ENCODE results near the gene MTHFD1L.

The MTHFD1L gene

GRCh38 chr6:151068761-151069312, 203.3 kb downstream of the MTHFD1L start:
- Histone ChIP-seq H3K4me1 (ENCODE audit: insufficient read depth, low read length, poor library complexity, severe bottlenecking) (no peaks in the 10 kb centered on the region), H3K4me2 (ENCODE audit: low read depth, low read length, poor library complexity, severe bottlenecking) (no peak overlapping the region)
- no peak for TF ChIP-seq EZH2phosphoT487 (IDR thresholded peaks at IDR 0.05; ENCODE audit: borderline replicate concordance)
- no peak for TF ChIP-seq CTCF (conservative IDR thresholded peaks at IDR 0.05; ENCODE audit: low read length)

GRCh38 chr6:151069641-151070040, 204.1 kb downstream of the MTHFD1L start:
- Histone ChIP-seq H2AFZ (ENCODE audit: low read length) (no peak overlapping the region), H3K9ac (ENCODE audit: low read depth, low read length, poor library complexity, severe bottlenecking) (no peak overlapping the region), H3K9me2 (replicated peaks; ENCODE audit: low read depth, low read length) (no peaks in the 10 kb centered on the region), H4K20me1 (ENCODE audit: insufficient read depth, low read length, poor library complexity, severe bottlenecking) (no peaks in the 10 kb centered on the region), H3K4me3 (ENCODE audit: low read length, poor library complexity, severe bottlenecking) (no peak overlapping the region), H3K4me1 (ENCODE audit: insufficient read depth, low read length, poor library complexity, severe bottlenecking) (no peaks in the 10 kb centered on the region), H3F3A (ENCODE audit: low read depth) (no peaks in the 10 kb centered on the region), H3K79me2 (ENCODE audit: insufficient read depth, low read length) (no peaks in the 10 kb centered on the region), H3K27me3 (ENCODE audit: insufficient read depth, low read length, poor library complexity, severe bottlenecking) (no peaks in the 10 kb centered on the region), H3K36me3 (ENCODE audit: insufficient read depth, low read length) (peaks cover 7% of the 10 kb centered on the region; the same call in 1 of the 2 replicates), H3K9me3 (ENCODE audit: insufficient read depth, low read depth, low read length) (no peaks in the 10 kb centered on the region), H3K4me2 (ENCODE audit: low read depth, low read length, poor library complexity, severe bottlenecking) (no peak overlapping the region)
- no peak for TF ChIP-seq EZH2phosphoT487 (IDR thresholded peaks at IDR 0.05; ENCODE audit: borderline replicate concordance)
- no peak for TF ChIP-seq CTCF (conservative IDR thresholded peaks at IDR 0.05; ENCODE audit: low read length)

More at GRCh38 chr6:151068761-151069312, 203.3 kb downstream of the MTHFD1L start:
- Histone ChIP-seq H3K27me3 (ENCODE audit: insufficient read depth, low read length, poor library complexity, severe bottlenecking) (no peaks in the 10 kb centered on the region), H3K9ac (ENCODE audit: low read depth, low read length, poor library complexity, severe bottlenecking) (no peak overlapping the region), H3K9me2 (replicated peaks; ENCODE audit: low read depth, low read length) (no peaks in the 10 kb centered on the region), H4K20me1 (ENCODE audit: insufficient read depth, low read length, poor library complexity, severe bottlenecking) (no peaks in the 10 kb centered on the region), H3K36me3 (ENCODE audit: insufficient read depth, low read length) (peaks cover 4% of the 10 kb centered on the region; the same call in 1 of the 2 replicates), H2AFZ (ENCODE audit: low read length) (no peak overlapping the region), H3K4me3 (ENCODE audit: low read length, poor library complexity, severe bottlenecking) (no peak overlapping the region), H3F3A (ENCODE audit: low read depth) (no peaks in the 10 kb centered on the region), H3K79me2 (ENCODE audit: insufficient read depth, low read length) (no peaks in the 10 kb centered on the region), H3K9me3 (ENCODE audit: insufficient read depth, low read depth, low read length) (no peaks in the 10 kb centered on the region)

GRCh38 chr6:151070631-151071051, 205.1 kb downstream of the MTHFD1L start:
- Histone ChIP-seq H3K27me3 (ENCODE audit: insufficient read depth, low read length, poor library complexity, severe bottlenecking) (no peaks in the 10 kb centered on the region), H3K9me2 (replicated peaks; ENCODE audit: low read depth, low read length) (no peaks in the 10 kb centered on the region), H3K4me2 (ENCODE audit: low read depth, low read length, poor library complexity, severe bottlenecking) (no peak overlapping the region), H3K9ac (ENCODE audit: low read depth, low read length, poor library complexity, severe bottlenecking) (no peak overlapping the region), H3K9me3 (ENCODE audit: insufficient read depth, low read depth, low read length) (0 out of 2 replicates have a peak, but pooled peaks cover under 1% of the 10 kb centered on the region), H3K4me1 (ENCODE audit: insufficient read depth, low read length, poor library complexity, severe bottlenecking) (no peaks in the 10 kb centered on the region), H3K36me3 (ENCODE audit: insufficient read depth, low read length) (peaks cover 3% of the 10 kb centered on the region; the same call in 1 of the 2 replicates), H4K20me1 (ENCODE audit: insufficient read depth, low read length, poor library complexity, severe bottlenecking) (no peaks in the 10 kb centered on the region), H3K4me3 (ENCODE audit: low read length, poor library complexity, severe bottlenecking) (no peak overlapping the region), H2AFZ (ENCODE audit: low read length) (no peak overlapping the region), H3K79me2 (ENCODE audit: insufficient read depth, low read length) (no peaks in the 10 kb centered on the region), H3F3A (ENCODE audit: low read depth) (no peaks in the 10 kb centered on the region)
- no peak for TF ChIP-seq CTCF (conservative IDR thresholded peaks at IDR 0.05; ENCODE audit: low read length)
- no peak for TF ChIP-seq EZH2phosphoT487 (IDR thresholded peaks at IDR 0.05; ENCODE audit: borderline replicate concordance)
